ENCODE results near the gene SETX. TPM values are rescaled to one million over a fixed set of nuclear protein-coding genes. Genes with fewer than 3 reads are reported as not detected.
"Not testable (repeated sequence)": the region's sequence is repeated elsewhere in the genome, so short reads cannot be mapped to it uniquely, and the experiment has no call there.

The SETX gene
- total RNA-seq, 1 donor from 2014 or later, result 72.1 TPM

DNA sequence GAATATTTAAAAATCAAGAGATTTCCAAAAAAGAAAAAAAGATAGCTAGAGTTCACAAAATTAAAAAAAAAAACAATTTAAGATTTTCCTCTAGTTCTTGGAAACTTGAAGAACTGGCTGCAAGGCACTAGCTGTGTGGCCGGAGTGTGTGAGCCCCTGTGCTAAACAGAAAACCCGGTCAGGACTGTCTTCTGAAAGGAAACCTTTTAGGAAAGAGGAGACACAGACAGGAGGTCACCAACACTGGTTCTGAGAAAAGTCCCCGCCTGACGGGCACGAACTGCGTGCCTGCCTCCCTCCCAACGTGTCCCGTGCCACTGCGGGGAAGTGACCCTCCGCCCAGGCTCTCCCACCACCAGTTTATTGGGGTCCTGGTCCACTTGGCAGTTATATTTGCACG, 36.7 kb upstream of the SETX start:
- Histone ChIP-seq H3K27me3 (ENCODE audit: control insufficient read depth, insufficient read depth, low read length) (no peaks in the 10 kb centered on the region), H3K36me3 (ENCODE audit: control insufficient read depth, insufficient read depth, low read length) (peaks cover 19% of the 10 kb centered on the region), H3K4me3 (ENCODE audit: low read depth, low read length) (no peak overlapping the region)
- no peak for DNase-seq (ENCODE audit: low read depth)
- TF ChIP-seq, protein P1, sequence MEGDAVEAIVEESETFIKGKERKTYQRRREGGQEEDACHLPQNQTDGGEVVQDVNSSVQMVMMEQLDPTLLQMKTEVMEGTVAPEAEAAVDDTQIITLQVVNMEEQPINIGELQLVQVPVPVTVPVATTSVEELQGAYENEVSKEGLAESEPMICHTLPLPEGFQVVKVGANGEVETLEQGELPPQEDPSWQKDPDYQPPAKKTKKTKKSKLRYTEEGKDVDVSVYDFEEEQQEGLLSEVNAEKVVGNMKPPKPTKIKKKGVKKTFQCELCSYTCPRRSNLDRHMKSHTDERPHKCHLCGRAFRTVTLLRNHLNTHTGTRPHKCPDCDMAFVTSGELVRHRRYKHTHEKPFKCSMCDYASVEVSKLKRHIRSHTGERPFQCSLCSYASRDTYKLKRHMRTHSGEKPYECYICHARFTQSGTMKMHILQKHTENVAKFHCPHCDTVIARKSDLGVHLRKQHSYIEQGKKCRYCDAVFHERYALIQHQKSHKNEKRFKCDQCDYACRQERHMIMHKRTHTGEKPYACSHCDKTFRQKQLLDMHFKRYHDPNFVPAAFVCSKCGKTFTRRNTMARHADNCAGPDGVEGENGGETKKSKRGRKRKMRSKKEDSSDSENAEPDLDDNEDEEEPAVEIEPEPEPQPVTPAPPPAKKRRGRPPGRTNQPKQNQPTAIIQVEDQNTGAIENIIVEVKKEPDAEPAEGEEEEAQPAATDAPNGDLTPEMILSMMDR (IDR thresholded peaks at IDR 0.05; ENCODE audit: insufficient read depth, low read length, severe bottlenecking), result no peak
- FAIRE-seq, result peak; percentile 13

DNA sequence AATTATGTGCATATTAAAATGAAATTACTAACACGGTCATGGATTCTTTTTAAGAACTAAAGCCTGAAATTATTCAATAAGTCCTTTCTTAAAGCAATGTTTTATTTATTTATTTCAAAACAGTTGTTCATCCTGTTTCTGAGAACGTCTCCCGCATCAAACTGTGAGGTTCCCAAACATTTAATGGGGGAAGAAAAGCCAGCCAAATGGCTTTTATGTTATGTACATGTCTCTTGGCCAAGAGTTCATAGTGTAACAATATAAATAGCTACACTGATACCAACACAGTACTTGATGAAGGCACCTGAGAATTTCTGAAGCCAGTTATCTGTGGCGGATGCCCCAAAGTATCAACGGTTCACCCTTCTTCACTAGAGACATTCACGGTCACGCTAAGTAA, 36.2 kb upstream of the SETX start:
- DNase-seq (ENCODE audit: low read depth) (no peak), FAIRE-seq (no peak)
- TF ChIP-seq, protein P1 (IDR thresholded peaks at IDR 0.05; ENCODE audit: insufficient read depth, low read length, severe bottlenecking), result no peak
- no peaks in the 10 kb centered on the region for H3K27me3 ChIP-seq (ENCODE audit: control insufficient read depth, insufficient read depth, low read length)
- H3K36me3 ChIP-seq (ENCODE audit: control insufficient read depth, insufficient read depth, low read length), result peaks cover 17% of the 10 kb centered on the region
- H3K4me3 ChIP-seq (ENCODE audit: low read depth, low read length), result no peak overlapping the region

DNA sequence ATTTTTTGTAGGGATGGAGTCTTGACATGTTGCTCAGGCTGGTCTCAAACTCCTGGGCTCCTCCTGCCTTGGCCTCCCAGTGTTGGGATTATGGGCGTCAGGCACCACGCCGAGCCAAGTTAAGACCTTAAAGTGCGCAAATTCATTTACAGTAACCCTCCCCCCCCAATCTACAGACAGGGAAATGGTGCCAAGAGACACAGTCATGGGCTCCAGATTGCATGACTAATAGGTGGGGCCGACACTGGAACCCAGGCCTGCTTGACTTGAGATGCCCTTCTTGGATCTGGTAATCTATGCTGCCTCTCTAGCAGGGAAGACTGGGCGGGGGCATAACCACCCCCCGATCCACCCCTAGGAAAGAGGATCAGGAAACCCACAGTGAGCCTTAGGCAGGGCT, 32.3 kb upstream of the SETX start:
- no peak for FAIRE-seq

DNA sequence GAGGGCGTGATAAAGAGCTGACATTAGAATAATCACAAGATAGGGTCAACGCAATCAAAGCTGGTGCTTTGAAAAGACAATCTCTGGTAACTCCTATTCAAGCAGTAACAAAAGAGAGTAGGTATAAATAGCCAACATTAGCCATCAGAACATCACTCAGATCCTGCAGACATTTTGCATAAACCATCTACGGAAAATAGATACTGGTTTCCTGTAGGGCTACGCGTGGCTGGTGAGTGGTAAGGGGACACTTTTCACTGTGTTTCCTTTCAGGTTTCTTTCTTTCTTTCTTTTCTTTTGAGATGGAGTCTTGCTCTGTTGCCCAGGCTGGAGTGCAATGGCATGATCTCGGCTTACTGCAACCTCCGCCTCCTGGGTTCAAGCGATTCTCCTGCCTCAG, 29.6 kb upstream of the SETX start:
- no peaks in the 10 kb centered on the region for H3K27me3 ChIP-seq (ENCODE audit: control insufficient read depth, insufficient read depth, low read length)
- TF ChIP-seq, protein P1 (IDR thresholded peaks at IDR 0.05; ENCODE audit: insufficient read depth, low read length, severe bottlenecking), result no peak
- DNase-seq (ENCODE audit: low read depth), result no peak
- FAIRE-seq, result no peak
- H3K4me3 ChIP-seq (ENCODE audit: low read depth, low read length), result no peak overlapping the region
- H3K36me3 ChIP-seq (ENCODE audit: control insufficient read depth, insufficient read depth, low read length), result peaks cover 9% of the 10 kb centered on the region

More for the DNA sequence above, 32.3 kb upstream of the SETX start:
- Histone ChIP-seq H3K36me3 (ENCODE audit: control insufficient read depth, insufficient read depth, low read length) (peaks cover 16% of the 10 kb centered on the region), H3K27me3 (ENCODE audit: control insufficient read depth, insufficient read depth, low read length) (no peaks in the 10 kb centered on the region), H3K4me3 (ENCODE audit: low read depth, low read length) (no peak overlapping the region)
- TF ChIP-seq, protein P1 (IDR thresholded peaks at IDR 0.05; ENCODE audit: insufficient read depth, low read length, severe bottlenecking), result no peak
- DNase-seq (ENCODE audit: low read depth), result no peak

DNA sequence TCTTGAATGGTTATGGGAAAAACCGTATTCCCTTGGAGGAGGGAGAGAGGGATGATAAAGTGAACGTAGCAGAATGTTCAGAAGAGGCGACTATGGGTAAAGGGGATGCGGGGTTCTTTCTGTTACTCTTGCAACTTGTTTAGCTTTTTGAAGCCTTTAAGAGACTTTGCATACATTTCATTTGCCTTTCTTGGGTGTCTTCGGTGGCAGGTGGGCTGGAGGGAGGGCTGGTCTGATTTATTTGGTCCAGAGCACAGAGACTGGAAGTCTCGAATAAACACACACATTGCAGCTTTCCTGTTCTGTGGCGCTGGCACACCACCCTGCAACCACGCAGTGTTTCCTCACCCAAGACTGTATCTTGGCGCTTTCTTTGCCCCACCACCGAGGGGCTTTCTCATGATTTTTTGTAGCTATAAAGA, 28.7 kb upstream of the SETX start:
- peaks cover 11% of the 10 kb centered on the region for H3K36me3 ChIP-seq (ENCODE audit: control insufficient read depth, insufficient read depth, low read length)
- no peaks in the 10 kb centered on the region for H3K27me3 ChIP-seq (ENCODE audit: control insufficient read depth, insufficient read depth, low read length)
- TF ChIP-seq, protein P1 (IDR thresholded peaks at IDR 0.05; ENCODE audit: insufficient read depth, low read length, severe bottlenecking), result no peak
- FAIRE-seq (no peak), DNase-seq (ENCODE audit: low read depth) (no peak)
- H3K4me3 ChIP-seq (ENCODE audit: low read depth, low read length), result no peak overlapping the region

DNA sequence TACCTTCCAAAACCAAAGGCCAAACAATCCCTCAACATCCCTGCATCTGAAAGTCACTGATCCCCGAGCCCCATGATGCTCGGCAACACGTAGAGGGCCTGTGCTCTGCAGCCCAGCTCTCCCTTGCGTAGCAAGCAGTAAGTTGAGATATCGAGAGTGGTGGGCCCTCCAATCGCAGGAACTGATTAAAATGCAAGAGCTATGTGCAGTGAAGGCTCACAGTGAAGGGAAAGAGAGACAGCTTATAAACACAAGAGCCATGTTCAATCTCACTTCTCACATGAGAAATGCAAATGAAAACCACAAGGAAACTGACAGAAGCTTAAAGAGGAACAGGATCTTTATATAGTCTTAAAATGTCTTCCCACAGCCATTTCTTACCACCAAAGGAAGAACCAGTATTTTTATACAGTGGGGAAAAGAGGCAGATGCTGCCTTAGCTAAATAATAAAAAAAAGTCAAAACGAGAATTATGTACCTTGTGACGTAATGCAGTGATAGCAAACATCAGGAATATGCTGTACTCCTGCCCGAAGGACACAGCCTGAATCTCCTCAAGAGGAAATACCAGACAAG, 27.3 kb upstream of the SETX start:
- H3K4me3 ChIP-seq (ENCODE audit: low read depth, low read length), result no peak overlapping the region
- TF ChIP-seq, protein P1 (IDR thresholded peaks at IDR 0.05; ENCODE audit: insufficient read depth, low read length, severe bottlenecking), result no peak
- no peak for FAIRE-seq
- no peaks in the 10 kb centered on the region for H3K27me3 ChIP-seq (ENCODE audit: control insufficient read depth, insufficient read depth, low read length)
- peaks cover 11% of the 10 kb centered on the region for H3K36me3 ChIP-seq (ENCODE audit: control insufficient read depth, insufficient read depth, low read length)
- DNase-seq (ENCODE audit: low read depth), result no peak

DNA sequence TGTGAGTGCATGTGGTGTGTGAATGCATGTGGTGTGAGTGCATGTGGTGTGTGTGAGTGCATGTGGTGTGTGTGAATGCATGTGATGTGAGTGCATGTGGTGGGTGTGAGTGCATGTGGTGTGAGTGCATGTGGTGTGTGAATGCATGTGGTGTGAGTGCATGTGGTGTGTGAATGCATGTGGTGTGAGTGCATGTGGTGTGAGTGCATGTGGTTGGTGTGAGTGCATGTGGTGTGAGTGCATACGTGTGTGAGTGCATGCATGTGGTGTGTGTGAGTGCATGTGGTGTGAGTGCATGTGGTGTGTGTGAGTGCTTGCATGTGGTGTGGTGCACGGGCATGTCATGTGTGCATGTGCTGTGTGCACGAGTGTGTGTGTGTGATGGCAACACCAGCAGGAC, 23.6 kb upstream of the SETX start:
- H3K36me3 ChIP-seq (ENCODE audit: control insufficient read depth, insufficient read depth, low read length); H3K27me3 ChIP-seq (ENCODE audit: control insufficient read depth, insufficient read depth, low read length): not testable (repeated sequence)
- FAIRE-seq, result peak; percentile 82

DNA sequence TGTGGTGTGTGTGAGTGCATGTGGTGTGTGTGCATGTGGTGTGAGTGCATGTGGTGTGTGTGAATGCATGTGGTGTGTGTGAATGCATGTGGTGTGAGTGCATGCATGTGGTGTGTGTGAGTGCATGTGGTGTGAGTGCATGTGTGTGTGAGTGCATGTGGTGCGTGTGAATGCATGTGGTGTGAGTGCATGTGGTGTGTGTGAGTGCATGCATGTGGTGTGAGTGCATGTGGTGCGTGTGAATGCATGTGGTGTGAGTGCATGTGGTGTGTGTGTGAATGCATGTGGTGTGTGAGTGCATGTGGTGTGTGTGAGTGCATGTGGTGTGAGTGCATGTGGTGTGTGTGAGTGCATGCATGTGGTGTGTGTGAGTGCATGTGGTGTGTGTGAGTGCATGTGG, 23.0 kb upstream of the SETX start:
- peak; percentile 58 for FAIRE-seq
- DNase-seq (ENCODE audit: low read depth); H3K27me3 ChIP-seq (ENCODE audit: control insufficient read depth, insufficient read depth, low read length); H3K36me3 ChIP-seq (ENCODE audit: control insufficient read depth, insufficient read depth, low read length); H3K4me3 ChIP-seq (ENCODE audit: low read depth, low read length): not testable (repeated sequence)

More for the DNA sequence above, 23.6 kb upstream of the SETX start:
- DNase-seq (ENCODE audit: low read depth); H3K4me3 ChIP-seq (ENCODE audit: low read depth, low read length): not testable (repeated sequence)
